Stimulated activated naive CD8-positive, alpha-beta T cell treated with anti-CD3 and anti-CD28 coated beads, Interleukin-15, Interleukin-2, amounts not matched to agents 100 ng/mL and 50 ng/mL, for 24 hours (primary cell): ENCODE results near the gene USP20.

ENCODE experiments used
- H3K27ac Mint-ChIP-seq: one replicate; pipeline ENCODE4 v1.8.0; 2021; ENCODE audit warnings: mild to moderate bottlenecking, mixed read lengths
- H3K27me3 Mint-ChIP-seq: one replicate; pipeline ENCODE4 v1.8.0; 2021; ENCODE audit warnings: mixed read lengths
- H3K36me3 Mint-ChIP-seq: one replicate; pipeline ENCODE4 v1.8.0; 2021; ENCODE audit warnings: low read depth, mixed read lengths
- H3K4me1 Mint-ChIP-seq: one replicate; pipeline ENCODE4 v1.8.0; 2021; ENCODE audit warnings: low read depth, mixed read lengths
- H3K4me3 Mint-ChIP-seq: one replicate; pipeline ENCODE4 v1.8.0; 2021; ENCODE audit warnings: mild to moderate bottlenecking, mixed read lengths
- H3K9me3 Mint-ChIP-seq: one replicate; pipeline ENCODE4 v1.8.0; 2021; ENCODE audit warnings: mixed read lengths

The USP20 gene

DNA sequence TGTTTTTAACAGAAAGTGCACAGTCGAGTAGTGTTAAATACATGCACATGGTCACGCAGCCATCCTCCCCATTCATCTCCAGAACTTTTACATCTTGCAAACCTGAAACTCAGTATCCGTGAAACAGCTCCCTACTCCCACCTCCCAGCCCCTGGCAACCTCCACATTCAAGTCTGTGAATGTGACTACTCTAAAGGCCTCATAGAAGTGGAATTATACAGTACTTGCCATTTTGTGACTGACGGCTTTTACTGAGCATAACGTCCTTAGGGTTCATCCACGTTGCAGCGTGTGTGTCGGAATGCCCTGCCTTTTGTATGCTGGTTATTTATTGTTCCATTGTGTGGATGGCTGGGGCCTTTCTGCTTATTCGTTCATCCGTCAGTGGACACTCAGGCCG, 35.8 kb downstream of the USP20 start:
- peaks cover 31% of the 10 kb centered on the region for H3K36me3 Mint-ChIP-seq
- H3K4me3 Mint-ChIP-seq, result no peak overlapping the region
- H3K27ac Mint-ChIP-seq, result peak overlapping the region; percentile 74

GRCh38 chr9:129873563-129874190, 38.4 kb downstream of the USP20 start:
- Mint-ChIP-seq H3K4me3 (no peak overlapping the region), H3K4me1 (peaks cover 34% of the 10 kb centered on the region), H3K27ac (peak overlapping the region; percentile 23), H3K27me3 (no peaks in the 10 kb centered on the region), H3K36me3 (peaks cover 30% of the 10 kb centered on the region), H3K9me3 (no peaks in the 10 kb centered on the region)

More for the DNA sequence above, 35.8 kb downstream of the USP20 start:
- Mint-ChIP-seq H3K9me3 (no peaks in the 10 kb centered on the region), H3K4me1 (peaks cover 51% of the 10 kb centered on the region), H3K27me3 (no peaks in the 10 kb centered on the region)

DNA sequence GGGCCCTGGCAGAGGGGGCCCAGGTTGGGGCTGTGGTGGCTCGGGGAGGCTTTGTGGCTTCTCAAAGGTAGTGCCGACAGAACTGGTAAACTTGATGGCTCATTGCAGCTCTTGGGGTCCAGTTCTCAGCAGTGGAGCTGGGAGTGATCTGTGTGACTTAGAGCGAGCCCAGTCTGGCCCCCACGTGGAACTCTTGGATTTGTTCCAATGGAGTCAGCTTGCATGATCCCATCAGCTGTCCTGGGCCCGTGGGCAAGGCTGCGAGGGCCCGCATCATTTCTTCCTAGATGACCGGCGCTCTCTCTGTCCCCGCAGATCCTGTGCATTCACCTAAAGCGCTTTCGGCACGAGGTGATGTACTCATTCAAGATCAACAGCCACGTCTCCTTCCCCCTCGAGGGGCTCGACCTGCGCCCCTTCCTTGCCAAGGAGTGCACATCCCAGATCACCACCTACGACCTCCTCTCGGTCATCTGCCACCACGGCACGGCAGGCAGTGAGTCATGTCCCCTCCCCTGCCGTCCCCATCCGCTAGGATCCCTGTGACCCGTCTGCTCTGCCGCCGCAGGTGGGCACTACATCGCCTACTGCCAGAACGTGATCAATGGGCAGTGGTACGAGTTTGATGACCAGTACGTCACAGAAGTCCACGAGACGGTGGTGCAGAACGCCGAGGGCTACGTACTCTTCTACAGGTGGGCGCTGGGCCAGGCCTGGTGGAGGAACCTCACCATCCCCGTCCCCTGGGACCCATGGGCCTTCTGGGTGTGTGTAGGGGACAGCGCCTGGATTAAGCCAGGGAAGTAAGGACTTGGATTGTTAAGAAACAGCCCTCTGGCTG, 39.2 kb downstream of the USP20 start:
- no peak overlapping the region for H3K4me3 Mint-ChIP-seq
- H3K4me1 Mint-ChIP-seq, result peaks cover 26% of the 10 kb centered on the region
- no peak overlapping the region for H3K27ac Mint-ChIP-seq
- H3K27me3 Mint-ChIP-seq, result no peaks in the 10 kb centered on the region
- no peaks in the 10 kb centered on the region for H3K9me3 Mint-ChIP-seq
- H3K36me3 Mint-ChIP-seq, result peaks cover 30% of the 10 kb centered on the region

DNA sequence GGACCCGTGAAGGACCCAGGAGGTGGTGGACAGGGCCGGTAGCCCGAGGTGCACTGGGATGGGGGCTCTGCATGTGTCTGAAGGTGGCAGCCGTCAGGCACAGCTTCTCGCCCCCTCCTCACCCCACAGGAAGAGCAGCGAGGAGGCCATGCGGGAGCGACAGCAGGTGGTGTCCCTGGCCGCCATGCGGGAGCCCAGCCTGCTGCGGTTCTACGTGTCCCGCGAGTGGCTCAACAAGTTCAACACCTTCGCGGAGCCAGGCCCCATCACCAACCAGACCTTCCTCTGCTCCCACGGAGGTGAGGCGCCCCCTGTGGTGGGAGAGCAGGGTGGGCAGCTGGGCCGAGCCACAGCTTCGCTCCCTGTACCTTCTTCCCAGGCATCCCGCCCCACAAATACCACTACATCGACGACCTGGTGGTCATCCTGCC, 39.9 kb downstream of the USP20 start:
- H3K27me3 Mint-ChIP-seq, result no peaks in the 10 kb centered on the region
- H3K9me3 Mint-ChIP-seq, result no peaks in the 10 kb centered on the region
- no peak overlapping the region for H3K4me3 Mint-ChIP-seq
- H3K27ac Mint-ChIP-seq, result no peak overlapping the region
- peaks cover 35% of the 10 kb centered on the region for H3K36me3 Mint-ChIP-seq
- peaks cover 19% of the 10 kb centered on the region for H3K4me1 Mint-ChIP-seq

DNA sequence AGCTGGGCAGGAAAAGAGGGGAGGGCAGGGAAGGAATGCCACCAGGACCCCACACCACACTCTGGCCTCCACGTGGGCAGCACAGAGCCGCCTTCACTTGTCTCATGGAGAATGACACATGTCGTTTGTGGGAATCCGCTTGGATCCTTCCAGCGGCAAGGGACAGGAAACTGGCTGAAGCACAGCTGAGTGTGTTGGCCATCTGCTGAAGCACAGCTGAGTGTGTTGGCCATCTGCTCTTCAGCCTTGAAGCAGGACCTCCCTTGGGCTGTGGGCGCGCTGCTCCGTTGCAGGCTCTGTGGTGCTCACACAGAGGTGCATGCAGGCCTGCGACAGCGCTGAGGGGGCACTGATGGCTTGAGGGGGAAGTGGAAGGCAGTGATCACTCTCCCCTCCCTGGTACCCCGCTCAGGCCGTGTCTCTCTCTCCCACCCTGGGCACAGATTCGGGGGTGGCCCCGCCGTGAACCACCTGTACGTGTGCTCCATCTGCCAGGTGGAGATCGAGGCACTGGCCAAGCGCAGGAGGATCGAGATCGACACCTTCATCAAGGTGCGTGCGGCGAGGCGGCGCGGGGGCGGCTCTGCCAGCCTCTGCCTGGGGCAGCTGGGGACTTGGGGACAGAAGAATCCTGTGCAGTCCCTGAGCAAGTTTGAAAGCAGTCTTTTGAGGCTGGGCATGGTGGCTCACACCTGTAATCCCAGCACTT, 40.6 kb downstream of the USP20 start:
- H3K27me3 Mint-ChIP-seq, result no peaks in the 10 kb centered on the region
- no peak overlapping the region for H3K27ac Mint-ChIP-seq
- peaks cover 12% of the 10 kb centered on the region for H3K4me1 Mint-ChIP-seq
- peaks cover 34% of the 10 kb centered on the region for H3K36me3 Mint-ChIP-seq
- no peak overlapping the region for H3K4me3 Mint-ChIP-seq
- H3K9me3 Mint-ChIP-seq, result no peaks in the 10 kb centered on the region

DNA sequence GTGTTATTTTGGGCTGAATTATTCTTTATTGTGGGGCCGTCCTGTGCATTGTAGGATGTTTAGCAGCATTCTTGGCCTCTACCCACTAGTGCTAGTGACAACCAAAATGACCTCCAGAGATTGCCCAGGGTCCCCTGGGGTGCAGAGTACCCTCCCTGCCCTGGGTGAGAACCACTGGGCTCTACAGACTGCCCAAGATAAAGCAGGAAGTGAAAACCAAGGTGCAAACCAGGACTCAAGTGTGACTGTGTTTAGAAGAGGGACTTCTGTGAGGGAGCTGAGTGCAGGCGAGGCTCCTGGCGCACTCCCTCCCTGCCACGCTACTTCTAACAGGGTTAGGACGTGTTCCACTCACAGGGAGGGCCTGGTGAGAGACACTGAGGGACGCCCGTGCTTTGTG, 41.6 kb downstream of the USP20 start:
- Mint-ChIP-seq H3K4me1 (peaks cover 9% of the 10 kb centered on the region), H3K9me3 (no peaks in the 10 kb centered on the region), H3K36me3 (peaks cover 31% of the 10 kb centered on the region), H3K27me3 (no peaks in the 10 kb centered on the region), H3K27ac (peak overlapping the region; percentile 36), H3K4me3 (no peak overlapping the region)

DNA sequence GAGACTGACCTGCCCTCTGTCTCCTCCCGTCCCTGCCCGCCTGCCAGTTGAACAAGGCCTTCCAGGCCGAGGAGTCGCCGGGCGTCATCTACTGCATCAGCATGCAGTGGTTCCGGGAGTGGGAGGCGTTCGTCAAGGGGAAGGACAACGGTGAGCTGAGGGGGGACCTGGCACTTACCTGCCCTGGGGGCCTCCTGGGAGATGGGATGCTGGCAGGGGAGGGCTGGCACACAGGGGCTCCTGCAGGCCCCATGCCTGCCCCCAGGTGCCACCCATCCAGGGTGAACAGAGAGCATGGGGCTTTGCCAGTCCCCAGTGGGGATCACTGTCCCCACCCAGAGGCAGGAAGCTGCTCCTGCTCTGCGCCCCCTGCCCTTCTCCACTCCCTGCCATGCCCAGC, 43.0 kb downstream of the USP20 start:
- Mint-ChIP-seq H3K4me1 (peaks cover 10% of the 10 kb centered on the region), H3K4me3 (no peak overlapping the region), H3K27ac (no peak overlapping the region), H3K36me3 (peaks cover 35% of the 10 kb centered on the region), H3K27me3 (no peaks in the 10 kb centered on the region), H3K9me3 (no peaks in the 10 kb centered on the region)

- Mint-ChIP-seq H3K4me1 (peaks cover 18% of the 10 kb centered on the region), H3K4me3 (no peak overlapping the region), H3K36me3 (peaks cover 36% of the 10 kb centered on the region), H3K9me3 (no peaks in the 10 kb centered on the region), H3K27me3 (no peaks in the 10 kb centered on the region), H3K27ac (no peak overlapping the region)
Measured at GRCh38 chr9:129879103-129879699, 43.9 kb downstream of the USP20 start.

GRCh38 chr9:129879991-129880653, 44.9 kb downstream of the USP20 start:
- peaks cover 24% of the 10 kb centered on the region for H3K4me1 Mint-ChIP-seq
- H3K27ac Mint-ChIP-seq, result no peak overlapping the region
- no peaks in the 10 kb centered on the region for H3K9me3 Mint-ChIP-seq
- H3K4me3 Mint-ChIP-seq, result no peak overlapping the region
- peaks cover 38% of the 10 kb centered on the region for H3K36me3 Mint-ChIP-seq
- H3K27me3 Mint-ChIP-seq, result no peaks in the 10 kb centered on the region

DNA sequence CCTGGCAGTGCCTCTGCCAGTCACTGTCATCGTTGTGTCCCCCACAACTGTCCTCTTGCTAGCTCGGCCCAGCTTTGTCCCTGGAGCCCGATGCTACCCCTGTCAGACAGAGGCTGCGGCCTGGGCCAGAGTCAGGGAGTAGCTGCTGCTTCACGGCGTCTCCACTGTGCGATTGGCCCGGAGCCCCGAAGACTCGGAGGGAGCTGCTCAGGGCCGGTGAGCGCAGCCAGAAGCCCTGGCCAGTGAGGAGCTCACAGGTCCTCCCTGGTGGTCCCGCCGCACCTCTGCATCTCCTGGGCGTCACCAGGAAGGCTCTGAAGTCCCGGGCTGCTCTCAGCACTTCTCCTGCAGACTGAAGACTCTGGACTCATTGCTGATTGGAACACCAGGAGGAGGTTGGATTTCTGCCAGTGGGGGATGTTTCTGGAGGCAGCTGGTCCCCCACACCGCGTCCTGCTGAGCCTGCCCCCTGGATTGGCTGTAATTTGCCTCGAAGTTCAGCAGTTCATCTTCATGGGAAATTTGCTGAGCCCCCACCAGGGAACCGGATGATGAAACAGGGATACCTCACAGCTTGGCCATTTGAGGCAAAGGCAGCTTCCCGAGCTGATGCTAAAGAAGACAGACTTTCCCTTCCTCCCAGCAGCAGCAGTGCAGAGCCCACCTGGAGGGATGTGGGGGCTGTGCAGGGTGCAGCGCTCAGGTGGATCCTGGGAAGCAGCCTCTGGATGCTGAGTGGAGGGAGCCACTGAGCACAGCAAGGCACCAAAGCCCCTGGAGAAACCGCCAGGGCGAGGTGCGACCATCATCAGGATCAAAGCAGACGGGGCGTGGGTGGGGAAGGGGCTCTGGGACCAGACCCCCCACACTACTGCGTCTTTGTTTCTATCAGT, 45.6 kb downstream of the USP20 start:
- Mint-ChIP-seq H3K4me1 (peaks cover 31% of the 10 kb centered on the region), H3K36me3 (peaks cover 44% of the 10 kb centered on the region), H3K27me3 (no peaks in the 10 kb centered on the region), H3K9me3 (no peaks in the 10 kb centered on the region), H3K27ac (peak overlapping the region; percentile 45), H3K4me3 (no peak overlapping the region)

DNA sequence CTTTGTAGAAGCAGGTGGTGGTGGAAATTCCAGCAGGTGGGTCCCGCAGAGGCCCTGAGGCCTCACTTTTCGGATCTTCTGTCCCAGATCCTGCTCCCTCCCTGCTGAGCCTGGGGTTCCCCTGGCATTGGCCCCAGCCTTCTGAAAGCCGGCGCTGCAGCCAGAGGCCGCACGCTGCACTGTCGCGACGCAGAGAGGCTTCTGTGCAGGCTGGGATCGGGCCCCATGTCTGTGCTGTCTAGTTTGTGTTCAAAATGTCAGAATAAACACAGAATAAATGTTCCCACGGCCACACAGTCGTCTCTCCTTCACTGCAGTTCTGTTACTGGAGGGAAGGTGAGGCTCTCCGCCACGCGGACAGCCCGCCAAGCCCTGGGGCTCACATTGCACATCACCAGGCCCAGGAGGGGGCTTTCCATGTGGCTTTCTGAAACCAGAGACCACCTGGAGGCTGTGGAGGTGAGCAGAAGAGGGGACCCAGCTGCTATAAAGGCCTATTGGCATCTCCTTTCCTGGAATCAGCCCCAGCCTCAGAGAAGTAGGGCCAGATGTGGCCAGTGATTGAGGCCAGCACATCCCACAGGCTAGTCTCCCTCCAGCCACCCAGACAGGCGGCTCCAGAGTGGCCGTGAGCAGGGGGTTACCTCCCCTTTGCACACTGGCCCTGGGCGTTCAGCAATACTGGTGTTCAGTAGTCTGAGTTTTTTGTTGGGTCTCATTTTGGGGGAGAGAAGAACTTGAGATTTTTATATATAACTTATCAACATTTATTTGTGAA, 46.5 kb downstream of the USP20 start:
- peaks cover 37% of the 10 kb centered on the region for H3K4me1 Mint-ChIP-seq
- H3K27ac Mint-ChIP-seq, result peak overlapping the region; percentile 40
- no peaks in the 10 kb centered on the region for H3K9me3 Mint-ChIP-seq
- no peaks in the 10 kb centered on the region for H3K27me3 Mint-ChIP-seq
- no peak overlapping the region for H3K4me3 Mint-ChIP-seq
- peaks cover 45% of the 10 kb centered on the region for H3K36me3 Mint-ChIP-seq

DNA sequence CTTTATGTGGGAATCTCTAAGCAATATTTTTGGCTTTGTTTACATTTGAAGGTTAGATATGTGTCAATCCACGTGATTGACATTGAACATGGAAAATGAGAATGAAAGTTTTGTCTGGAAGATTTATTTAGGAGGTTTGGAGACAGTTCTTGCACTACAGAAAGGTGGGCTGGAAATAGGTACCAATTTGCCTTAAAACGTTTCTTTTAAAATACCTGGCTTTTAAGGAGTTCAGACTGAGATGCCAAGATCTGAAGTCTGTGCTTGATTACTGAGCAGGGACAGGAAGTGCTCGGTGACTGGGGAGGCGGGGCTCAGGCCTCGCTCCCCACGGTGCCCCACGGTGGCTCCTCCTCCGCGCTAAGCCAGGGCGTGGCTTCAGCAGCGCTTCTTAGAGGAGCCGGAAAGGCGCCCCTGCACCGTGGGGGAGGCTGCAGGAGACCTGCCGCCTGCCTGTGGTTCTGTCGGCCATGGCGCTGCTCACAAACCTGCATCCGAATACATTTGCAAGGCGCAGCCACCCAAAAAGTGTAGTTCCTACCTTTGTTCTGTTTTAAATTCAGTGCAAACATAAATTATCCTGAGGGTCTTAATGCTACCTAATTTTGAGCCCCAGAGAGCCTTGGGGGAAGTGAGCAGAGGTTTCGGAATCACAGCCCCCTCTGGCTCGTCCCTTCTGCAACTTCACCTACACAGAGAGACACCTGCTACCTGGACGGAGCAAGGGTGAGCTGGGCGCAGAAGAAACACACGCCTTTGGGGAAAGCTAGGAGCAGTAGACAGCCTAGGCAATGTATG, 49.2 kb downstream of the USP20 start:
- Mint-ChIP-seq H3K27me3 (peaks cover 3% of the 10 kb centered on the region), H3K36me3 (peaks cover 57% of the 10 kb centered on the region), H3K4me3 (peak overlapping the region; percentile 97), H3K4me1 (peaks cover 60% of the 10 kb centered on the region), H3K27ac (peak overlapping the region; percentile 100), H3K9me3 (no peaks in the 10 kb centered on the region)
